Activated CD4-positive, alpha-beta T cell treated with anti-CD3 and anti-CD28 coated beads for 36 hours (primary cell): Measurements from ENCODE around the gene PMVK. TPM values are rescaled to one million over a fixed set of nuclear protein-coding genes. Genes with fewer than 3 reads are reported as not detected.
"Not testable (repeated sequence)": the region's sequence is repeated elsewhere in the genome, so short reads cannot be mapped to it uniquely, and the experiment has no call there.

ENCODE experiments used
- ATAC-seq: fragments of 200-7000 bp; cut with Tn5 transposase; one replicate; pipeline ENCODE4 v1.10.0; 2021; ENCODE audit warnings: mild to moderate bottlenecking, moderate library complexity
- CTCF ChIA-PET: fragments of 350-600 bp; sonication (Branson Sonifier 250); formaldehyde crosslinking; loops from one replicate; lab custom pipeline; 2021; ENCODE audit warnings: antibody characterized with exemption; lab: Charles Lee
- POLR2A ChIA-PET: fragments of 350-600 bp; sonication (Branson Sonifier 250); formaldehyde crosslinking; loops from one replicate; lab custom pipeline; 2021; ENCODE audit warnings: antibody characterized with exemption, inconsistent platforms; lab: Charles Lee
- DNase-seq: peaks from one replicate; pipeline ENCODE4 v3.0.0-alpha.2; 2020
- H3K27ac Mint-ChIP-seq: one replicate; pipeline ENCODE4 v1.8.0; 2021; ENCODE audit warnings: mixed read lengths
- H3K27me3 Mint-ChIP-seq: one replicate; pipeline ENCODE4 v1.8.0; 2021; ENCODE audit warnings: mixed read lengths
- H3K36me3 Mint-ChIP-seq: one replicate; pipeline ENCODE4 v1.8.0; 2021; ENCODE audit warnings: low read depth, mixed read lengths
- H3K4me1 Mint-ChIP-seq: one replicate; pipeline ENCODE4 v1.8.0; 2021; ENCODE audit warnings: mixed read lengths
- H3K4me3 Mint-ChIP-seq: one replicate; pipeline ENCODE4 v1.8.0; 2021; ENCODE audit warnings: mild to moderate bottlenecking, moderate library complexity, mixed read lengths
- H3K9me3 Mint-ChIP-seq: one replicate; pipeline ENCODE4 v1.8.0; 2021; ENCODE audit warnings: low read depth, mixed read lengths
- intact Hi-C, 2 experiments: fragments of 100-400 bp; cut with DNase I in 1 of 2; cut with micrococcal nuclease in 1 of 2; formaldehyde crosslinking; loops; one replicate each; pipeline versions ENCODE4 v1.14.2 to v1.15.1; 2022 to 2024; cut with DNase I, micrococcal nuclease
- total RNA-seq, 2 experiments: library from RNA; stranded (reverse); gene quantifications; one replicate each; pipeline ENCODE4 v1.2.3, GENCODE V29; 2021

Gene PMVK
- 10 to 100 TPM; 17.0 to 36.9 TPM for total RNA-seq

DNA sequence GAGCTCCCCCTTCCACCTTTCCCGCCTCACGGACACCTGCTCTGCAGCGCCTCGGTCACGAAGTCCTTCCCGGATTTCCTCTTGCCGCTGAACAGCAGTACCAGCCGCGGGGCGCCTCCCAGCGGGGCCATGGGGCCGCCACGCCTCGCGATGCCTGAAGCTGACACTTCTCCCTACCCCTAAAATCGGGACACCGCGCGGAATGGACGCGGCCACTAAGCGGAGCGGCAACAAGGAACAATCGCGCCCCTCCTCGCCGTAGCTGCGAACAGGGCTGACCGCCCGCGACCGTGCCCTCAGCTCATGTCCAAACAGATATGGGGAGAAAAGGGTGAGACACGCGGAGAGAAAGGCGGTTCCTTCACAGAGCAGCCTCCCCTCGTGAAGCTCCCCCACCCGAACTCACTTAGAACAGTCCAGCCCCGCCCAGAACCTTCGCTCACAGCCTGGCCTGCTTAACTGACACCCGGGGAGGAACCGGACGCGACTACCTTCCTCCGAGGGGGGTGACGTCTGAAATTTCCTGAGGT lies at the start of gene PMVK:
TSS of gene PMVK (minus strand) at position 165 of the 530 bp plus-strand sequence. CDS start at position 131, 34 bp downstream.
- DNase-seq (peak; percentile 97), ATAC-seq (peak; percentile 80)
- CTCF ChIA-PET = interaction anchor here (0.5 to 3.0 kb wide), 14 partner anchors 9 to 504 kb away, joined by 3 to 16 read pairs (median 4); partner anchors contain the start of gene KRTCAP2
- peak within 1 kb of the TSS; percentile 95 for H3K4me3 Mint-ChIP-seq
- no peaks in the 10 kb centered on the region for H3K27me3 Mint-ChIP-seq
- peaks cover 54% of the 10 kb centered on the region for H3K4me1 Mint-ChIP-seq
- POLR2A ChIA-PET = interaction anchor here (0.6 to 2.1 kb wide), 14 partner anchors 8 to 377 kb away, joined by 3 to 12 read pairs (median 4); partner anchors contain the start of genes ADAM15, CKS1B and PBXIP1
- H3K9me3 Mint-ChIP-seq = no peaks in the 10 kb centered on the region
- intact Hi-C loops = loop anchor here (1.0 to 2.0 kb wide), 16 partner anchors 18 to 378 kb away; partner anchors contain the start of genes ADAR (in 2 of the 2), CKS1B (in 2 of the 2), ADAM15 (in 1 of the 2) and PYGO2 (in 1 of the 2)
- H3K27ac Mint-ChIP-seq = peak within 1 kb of the TSS; percentile 96
- H3K36me3 Mint-ChIP-seq = peaks cover 7% of the 10 kb centered on the region

DNA sequence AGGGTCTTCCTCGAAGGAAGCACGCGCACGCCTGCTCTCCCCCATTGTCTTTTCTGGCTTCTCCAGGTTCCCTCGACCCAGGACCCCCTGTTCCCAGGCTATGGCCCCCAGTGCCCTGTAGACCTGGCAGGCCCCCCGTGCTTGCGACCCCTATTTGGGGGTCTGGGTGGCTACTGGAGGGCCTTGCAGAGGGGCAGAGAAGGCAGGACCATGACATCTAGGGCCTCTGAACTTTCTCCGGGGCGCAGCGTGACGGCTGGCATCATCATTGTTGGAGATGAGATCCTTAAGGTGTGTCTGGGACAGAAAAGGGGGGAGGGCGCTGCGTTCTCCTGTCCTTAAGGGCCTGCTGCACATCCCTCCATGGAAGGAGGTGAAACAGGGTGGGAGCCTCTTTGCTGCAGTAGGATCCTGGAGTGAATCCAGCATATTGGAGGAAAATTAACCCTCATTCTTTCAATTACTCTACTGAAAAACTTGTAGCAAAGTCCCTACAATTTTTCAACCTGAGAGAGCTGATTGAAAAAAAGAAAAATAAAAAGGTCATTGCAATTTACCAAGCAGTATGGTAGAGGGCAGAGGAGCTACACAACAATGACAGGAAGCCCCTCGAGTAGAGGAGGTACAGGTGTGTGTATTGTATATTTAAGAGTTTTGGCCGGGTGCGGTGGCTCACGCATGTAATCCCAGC lies 47.4 kb upstream of the PMVK start:
- Mint-ChIP-seq H3K27ac (no peak overlapping the region), H3K27me3 (no peaks in the 10 kb centered on the region), H3K4me3 (no peak overlapping the region), H3K4me1 (peaks cover 25% of the 10 kb centered on the region), H3K9me3 (no peaks in the 10 kb centered on the region), H3K36me3 (peaks cover 31% of the 10 kb centered on the region)
- DNase-seq (peak; percentile 32), ATAC-seq (no peak)
- ChIA-PET CTCF (interaction anchor here (0.5 to 6.5 kb wide), 17 partner anchors 12 to 649 kb away, joined by 3 to 82 read pairs (median 4); partner anchors contain the start of genes LENEP and PBXIP1), POLR2A (interaction anchor here (0.6 to 2.5 kb wide), 6 partner anchors 10 to 99 kb away, joined by 3 to 10 read pairs (median 4); partner anchors contain the start of gene PYGO2)
- intact Hi-C loops = loop anchor here (1.0 to 5.0 kb wide), 10 partner anchors 10 to 188 kb away; partner anchors contain the start of genes ADAM15 (in 2 of the 2), CKS1B (in 2 of the 2), KRTCAP2 (in 1 of the 2) and PYGO2 (in 1 of the 2)

DNA sequence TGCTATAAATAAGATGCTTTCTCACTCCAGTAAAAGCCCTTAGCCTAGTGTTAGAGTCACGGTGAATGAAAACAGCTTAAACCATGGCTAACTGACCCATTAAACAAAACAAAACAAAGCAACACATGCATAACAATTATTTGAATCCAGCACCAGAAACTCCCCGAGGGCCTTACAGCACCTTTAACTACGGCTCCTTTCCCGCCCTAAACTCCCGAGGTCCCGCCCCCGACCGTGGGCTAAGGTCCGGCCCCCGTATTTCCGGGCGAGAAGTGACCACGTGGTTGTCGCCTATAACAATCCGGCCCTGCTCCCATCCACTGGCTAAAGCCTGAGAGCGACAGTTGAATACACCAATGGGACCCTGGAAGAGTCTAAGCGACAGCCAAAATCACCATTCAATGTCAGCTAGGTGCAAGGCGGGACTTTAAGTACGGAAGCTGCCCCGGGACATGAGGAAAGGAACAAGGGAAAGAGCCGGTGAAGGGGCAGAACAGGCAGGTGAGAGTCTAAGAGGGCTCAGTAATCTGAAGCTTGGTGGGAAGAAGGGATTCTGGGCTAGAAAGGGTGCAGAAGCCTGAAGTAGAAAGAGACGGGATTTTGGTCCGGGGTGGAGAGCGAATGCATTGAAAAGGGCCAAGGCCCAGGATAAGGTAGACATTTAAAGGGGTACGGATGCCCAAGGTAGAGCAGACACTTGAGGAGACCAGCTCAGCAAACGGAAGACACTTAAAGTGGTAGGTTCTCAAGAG lies 46.6 kb upstream of the PMVK start, which contains the start of gene FLAD1:
TSS of gene FLAD1 (plus strand) at position 448 of the 752 bp plus-strand sequence. CDS start 351 bp downstream, outside the sequence.
- intact Hi-C loops = loop anchor here (1.0 to 5.0 kb wide), 10 partner anchors 9 to 189 kb away; partner anchors contain the start of genes ADAM15 (in 2 of the 2), CKS1B (in 2 of the 2), KRTCAP2 (in 1 of the 2) and PYGO2 (in 1 of the 2)
- Mint-ChIP-seq H3K36me3 (peaks cover 31% of the 10 kb centered on the region), H3K9me3 (no peaks in the 10 kb centered on the region), H3K4me3 (no peak within 1 kb of the TSS), H3K4me1 (peaks cover 21% of the 10 kb centered on the region), H3K27ac (no peak within 1 kb of the TSS), H3K27me3 (no peaks in the 10 kb centered on the region)
- DNase-seq (peak; percentile 97), ATAC-seq (peak; percentile 99)
- ChIA-PET CTCF (interaction anchor here (0.5 to 6.5 kb wide), 12 partner anchors 13 to 648 kb away, joined by 3 to 82 read pairs (median 4); partner anchors contain the start of genes LENEP and PBXIP1), POLR2A (interaction anchor here (0.6 to 2.5 kb wide), 8 partner anchors 10 to 98 kb away, joined by 3 to 10 read pairs (median 4); partner anchors contain the start of gene PYGO2)

DNA sequence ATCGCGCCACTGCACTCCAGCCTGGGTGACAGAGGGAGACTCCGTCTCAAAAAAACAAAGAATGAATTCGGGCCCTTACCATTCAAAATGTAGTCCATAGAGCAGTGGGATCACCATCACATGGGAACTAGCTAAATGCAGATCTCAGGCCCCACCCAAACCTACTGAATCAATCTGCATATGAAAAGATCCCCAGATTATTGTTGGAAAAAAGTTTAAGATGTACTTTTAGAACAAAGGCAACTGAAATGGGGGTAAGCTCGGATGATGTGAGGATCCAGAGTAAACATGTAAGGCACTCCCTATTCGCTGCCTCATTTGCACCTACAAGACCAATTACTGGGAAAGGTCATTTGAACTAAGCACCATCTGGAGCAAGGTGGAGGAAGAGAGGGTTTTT lies 45.8 kb upstream of the PMVK start:
- no peak for ATAC-seq
- ChIA-PET POLR2A (interaction anchor here (0.6 to 2.5 kb wide), 7 partner anchors 11 to 1125 kb away, joined by 3 to 10 read pairs (median 5); no protein-coding TSS in a partner anchor), CTCF (interaction anchor here (1.0 to 6.5 kb wide), 3 partner anchors 14 to 34 kb away, joined by 4 to 82 read pairs (median 25); partner anchors contain the start of genes LENEP and PBXIP1)
- H3K4me1 Mint-ChIP-seq = peaks cover 23% of the 10 kb centered on the region
- H3K27me3 Mint-ChIP-seq = no peaks in the 10 kb centered on the region
- intact Hi-C loops = loop anchor here (2.0 to 5.0 kb wide), 3 partner anchors 16 to 190 kb away; partner anchors contain the start of genes ADAM15 (in 1 of the 2), KRTCAP2 (in 1 of the 2) and TRIM46 (in 1 of the 2)
- no peak overlapping the region for H3K27ac Mint-ChIP-seq
- peaks cover 32% of the 10 kb centered on the region for H3K36me3 Mint-ChIP-seq
- H3K4me3 Mint-ChIP-seq = no peak overlapping the region
- no peak for DNase-seq
- H3K9me3 Mint-ChIP-seq = no peaks in the 10 kb centered on the region

DNA sequence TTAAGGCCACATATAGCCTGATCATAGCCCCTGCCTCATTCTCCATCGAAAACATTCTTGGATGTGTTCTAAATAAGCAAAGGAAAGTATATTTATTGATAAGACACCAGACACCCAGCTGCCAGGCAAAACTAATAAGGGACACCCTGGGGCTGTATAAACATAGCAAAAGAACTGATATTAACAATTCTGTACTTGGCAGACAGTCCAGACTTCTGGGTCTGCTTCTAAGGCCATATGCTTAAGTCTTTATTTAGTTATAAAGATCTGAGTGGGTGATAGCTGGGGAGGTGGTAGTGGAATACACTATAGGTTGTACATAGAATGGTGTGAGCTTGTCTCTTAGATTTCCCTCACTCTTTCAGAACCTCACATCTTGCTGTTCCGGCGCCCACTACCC lies 41.8 kb upstream of the PMVK start:
- ATAC-seq (no peak), DNase-seq (no peak)
- ChIA-PET CTCF (interaction anchor here (1.4 to 4.1 kb wide), 3 partner anchors 16 to 21 kb away, joined by 4 to 15 read pairs (median 7); no protein-coding TSS in a partner anchor), POLR2A (interaction anchor here (0.6 kb wide), 1 partner anchor 47 kb away, joined by 9 read pairs; no protein-coding TSS in a partner anchor)
- H3K27ac Mint-ChIP-seq = no peak overlapping the region
- H3K9me3 Mint-ChIP-seq = no peaks in the 10 kb centered on the region
- peaks cover 27% of the 10 kb centered on the region for H3K36me3 Mint-ChIP-seq
- no peaks in the 10 kb centered on the region for H3K27me3 Mint-ChIP-seq
- intact Hi-C loops = loop anchor here in 1 of 2 experiments (10.0 kb wide), 2 partner anchors 706 to 794 kb away; partner anchors contain the start of genes DAP3 and YY1AP1
- H3K4me1 Mint-ChIP-seq = peaks cover 12% of the 10 kb centered on the region
- no peak overlapping the region for H3K4me3 Mint-ChIP-seq

DNA sequence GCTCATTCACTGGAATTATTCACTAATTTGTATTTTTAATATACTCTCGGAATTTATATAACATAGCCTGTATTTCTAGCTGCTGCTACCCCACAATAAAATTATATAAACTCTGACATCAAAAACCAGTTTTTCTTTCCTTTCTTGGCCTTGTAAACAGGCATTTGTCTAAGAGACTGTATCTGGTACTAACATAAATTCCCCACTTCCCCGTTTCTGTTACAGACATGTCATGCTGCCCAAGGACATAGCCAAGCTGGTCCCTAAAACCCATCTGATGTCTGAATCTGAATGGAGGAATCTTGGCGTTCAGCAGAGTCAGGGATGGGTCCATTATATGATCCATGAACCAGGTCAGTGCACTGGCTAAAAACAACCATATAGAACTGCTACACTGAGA lies 41.2 kb upstream of the PMVK start:
- not testable (repeated sequence) for H3K9me3 Mint-ChIP-seq, H3K27me3 Mint-ChIP-seq, H3K4me3 Mint-ChIP-seq, DNase-seq, ATAC-seq
- H3K36me3 Mint-ChIP-seq = peaks cover 27% of the 10 kb centered on the region
- ChIA-PET CTCF (interaction anchor here (0.7 to 4.1 kb wide), 3 partner anchors 17 to 22 kb away, joined by 3 to 15 read pairs (median 7); no protein-coding TSS in a partner anchor), POLR2A (interaction anchor here (0.6 kb wide), 1 partner anchor 47 kb away, joined by 9 read pairs; no protein-coding TSS in a partner anchor)
- peaks cover 15% of the 10 kb centered on the region for H3K4me1 Mint-ChIP-seq
- peak overlapping the region; percentile 2 for H3K27ac Mint-ChIP-seq
- intact Hi-C loops = loop anchor here in 1 of 2 experiments (10.0 kb wide), 2 partner anchors 707 to 793 kb away; partner anchors contain the start of genes DAP3 and YY1AP1

DNA sequence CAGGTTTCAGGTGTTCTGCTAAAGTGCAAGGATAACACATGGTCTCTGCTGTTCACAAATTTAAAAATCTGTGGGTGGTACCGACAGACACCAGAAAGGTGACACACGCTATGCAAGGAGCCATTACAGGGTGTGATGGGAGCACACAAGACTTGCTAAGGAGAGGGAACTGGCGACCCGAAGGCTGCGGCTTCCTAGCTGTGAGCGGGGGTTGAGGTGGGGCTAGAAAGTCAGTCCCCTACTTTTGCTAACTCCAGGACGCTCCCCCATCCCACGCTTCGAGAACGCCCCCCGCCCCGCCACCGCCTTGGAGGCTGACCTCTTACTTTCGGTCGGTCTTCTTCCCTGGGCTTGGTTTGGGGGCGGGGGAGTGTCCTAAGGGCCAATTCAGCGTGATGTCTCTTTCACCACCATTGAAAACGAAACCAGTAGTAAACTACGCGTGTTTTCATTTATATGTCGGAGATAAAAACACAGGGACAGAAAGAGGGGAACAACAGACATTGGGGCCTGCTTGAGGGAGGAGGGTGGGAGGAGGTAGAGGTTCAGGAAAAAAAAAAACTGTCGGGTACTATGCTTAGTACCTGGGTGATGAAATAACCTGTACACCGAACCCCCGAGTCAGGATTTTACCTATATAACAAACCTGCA lies 39.0 kb upstream of the PMVK start:
- Mint-ChIP-seq H3K4me1 (peaks cover 28% of the 10 kb centered on the region), H3K9me3 (no peaks in the 10 kb centered on the region), H3K36me3 (peaks cover 27% of the 10 kb centered on the region), H3K4me3 (no peak overlapping the region), H3K27me3 (no peaks in the 10 kb centered on the region), H3K27ac (no peak overlapping the region)
- ChIA-PET CTCF (interaction anchor here (0.6 to 2.9 kb wide), 7 partner anchors 10 to 109 kb away, joined by 3 to 12 read pairs (median 3); no protein-coding TSS in a partner anchor), POLR2A (interaction anchor here (0.7 to 2.3 kb wide), 7 partner anchors 23 to 670 kb away, joined by 3 to 12 read pairs (median 3); partner anchors contain the start of genes EFNA4 and PMVK)
- peak; percentile 73 for DNase-seq
- no peak for ATAC-seq
- intact Hi-C loops = loop anchor here (2.0 to 10.0 kb wide), 3 partner anchors 41 to 791 kb away; partner anchors contain the start of genes DAP3 (in 1 of the 2) and YY1AP1 (in 1 of the 2)

DNA sequence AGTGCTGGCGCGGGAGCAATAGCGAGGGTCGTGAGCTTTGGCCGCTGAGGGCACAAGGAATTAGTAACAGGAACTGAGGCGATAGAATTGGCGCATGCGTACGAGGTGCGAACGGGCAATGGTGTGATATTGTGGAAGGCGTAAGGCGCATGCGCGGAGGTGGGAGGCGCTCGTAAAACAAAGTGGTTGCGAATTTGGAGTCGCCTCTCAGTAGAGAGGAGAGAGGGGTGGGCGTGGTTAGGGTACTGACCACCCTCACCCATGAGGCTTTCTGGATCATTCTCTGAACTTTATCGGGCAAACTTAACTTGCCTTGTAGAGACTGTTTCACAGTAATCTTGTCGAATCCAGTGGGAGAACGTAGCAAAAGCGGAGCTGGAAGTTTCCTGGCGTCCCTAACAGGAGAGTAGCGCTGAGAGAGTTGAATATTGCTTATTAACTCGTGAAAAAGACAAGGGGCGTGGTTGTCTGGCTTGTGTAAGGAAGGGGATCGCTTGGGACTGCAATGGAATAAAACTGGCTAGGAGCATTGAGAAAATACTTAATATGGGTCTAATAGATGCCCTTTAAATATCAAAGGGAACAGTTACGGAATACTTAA lies 38.4 kb upstream of the PMVK start:
- Mint-ChIP-seq H3K4me3 (no peak overlapping the region), H3K27me3 (no peaks in the 10 kb centered on the region), H3K36me3 (peaks cover 24% of the 10 kb centered on the region), H3K9me3 (no peaks in the 10 kb centered on the region), H3K4me1 (peaks cover 28% of the 10 kb centered on the region), H3K27ac (no peak overlapping the region)
- ATAC-seq (peak; percentile 47), DNase-seq (peak; percentile 97)
- POLR2A ChIA-PET = interaction anchor here (0.7 to 2.3 kb wide), 8 partner anchors 24 to 670 kb away, joined by 3 to 12 read pairs (median 3); partner anchors contain the start of genes EFNA4 and PMVK
- CTCF ChIA-PET = interaction anchor here (0.5 to 2.9 kb wide), 6 partner anchors 23 to 1471 kb away, joined by 3 to 15 read pairs (median 3); no protein-coding TSS in a partner anchor
- intact Hi-C loops = loop anchor here (1.0 to 10.0 kb wide), 19 partner anchors 8 to 790 kb away; partner anchors contain the start of genes FLAD1 (in 2 of the 2), UBE2Q1 (in 2 of the 2), ADAM15 (in 1 of the 2) and ADAR (in 1 of the 2)
